ENCODE measurements around the gene NDRG4.
A peak's percentile ranks its signal among the peaks of the same experiment; 100 is the strongest.

Gene NDRG4

GRCh38 chr16:58497468-58497867 is 2.5 kb upstream of the NDRG4 start:
- DNase-seq, result no peak

- DNase-seq, result no peak
Measured at GRCh38 chr16:58497935-58498334, 2.0 kb upstream of the NDRG4 start.

GRCh38 chr16:58498341-58499091 is 1.4 kb upstream of the NDRG4 start:
- no peak for DNase-seq

GRCh38 chr16:58499092-58499511 is 841 bp upstream of the NDRG4 start:
- DNase-seq, result no peak

GRCh38 chr16:58500430-58501241 is 693 bp downstream of the NDRG4 start:
- no peak for DNase-seq

GRCh38 chr16:58501242-58502131 is 1.5 kb downstream of the NDRG4 start:
- DNase-seq, result peak; percentile 59

- DNase-seq, result no peak
Measured at GRCh38 chr16:58502217-58502921, 2.4 kb downstream of the NDRG4 start.

GRCh38 chr16:58503166-58503862 is 3.4 kb downstream of the NDRG4 start:
- no peak for DNase-seq

- DNase-seq, result peak; percentile 18
Measured at GRCh38 chr16:58503863-58504688, 4.1 kb downstream of the NDRG4 start.

- DNase-seq, result peak; percentile 20
Measured at GRCh38 chr16:58506241-58507194, 6.6 kb downstream of the NDRG4 start.

- DNase-seq, result peak; percentile 6
Measured at GRCh38 chr16:58507195-58507962, 7.4 kb downstream of the NDRG4 start.

GRCh38 chr16:58507963-58508670 is 8.2 kb downstream of the NDRG4 start:
- no peak for DNase-seq

GRCh38 chr16:58508671-58509251 is 8.8 kb downstream of the NDRG4 start:
- peak; percentile 14 for DNase-seq

GRCh38 chr16:58509256-58510096 is 9.5 kb downstream of the NDRG4 start:
- peak; percentile 15 for DNase-seq

GRCh38 chr16:58510097-58510775 is 10.3 kb downstream of the NDRG4 start:
- DNase-seq, result peak; percentile 10
